Measurements from ENCODE around the gene HRH1.

DNA sequence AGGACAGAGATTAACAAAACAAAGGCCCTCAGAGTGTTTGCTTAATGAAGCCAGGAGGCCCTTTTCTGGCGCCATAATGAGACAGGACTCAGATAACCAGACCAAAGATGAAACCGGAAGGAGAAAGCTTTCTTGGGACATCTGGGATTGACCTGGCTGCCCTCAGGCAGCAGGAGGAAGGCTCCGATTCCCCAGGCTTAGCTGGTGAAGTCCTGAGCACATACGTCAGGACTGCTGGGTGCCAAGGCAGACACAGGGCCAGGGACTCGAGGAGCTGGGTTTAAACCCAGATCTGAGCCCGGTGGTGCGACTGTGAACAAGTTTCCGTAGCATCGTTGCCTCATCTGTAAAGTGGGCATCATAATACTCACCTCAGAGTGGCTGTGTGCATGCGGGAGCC, 36.7 kb upstream of the HRH1 start:
- TF ChIP-seq, protein P1, sequence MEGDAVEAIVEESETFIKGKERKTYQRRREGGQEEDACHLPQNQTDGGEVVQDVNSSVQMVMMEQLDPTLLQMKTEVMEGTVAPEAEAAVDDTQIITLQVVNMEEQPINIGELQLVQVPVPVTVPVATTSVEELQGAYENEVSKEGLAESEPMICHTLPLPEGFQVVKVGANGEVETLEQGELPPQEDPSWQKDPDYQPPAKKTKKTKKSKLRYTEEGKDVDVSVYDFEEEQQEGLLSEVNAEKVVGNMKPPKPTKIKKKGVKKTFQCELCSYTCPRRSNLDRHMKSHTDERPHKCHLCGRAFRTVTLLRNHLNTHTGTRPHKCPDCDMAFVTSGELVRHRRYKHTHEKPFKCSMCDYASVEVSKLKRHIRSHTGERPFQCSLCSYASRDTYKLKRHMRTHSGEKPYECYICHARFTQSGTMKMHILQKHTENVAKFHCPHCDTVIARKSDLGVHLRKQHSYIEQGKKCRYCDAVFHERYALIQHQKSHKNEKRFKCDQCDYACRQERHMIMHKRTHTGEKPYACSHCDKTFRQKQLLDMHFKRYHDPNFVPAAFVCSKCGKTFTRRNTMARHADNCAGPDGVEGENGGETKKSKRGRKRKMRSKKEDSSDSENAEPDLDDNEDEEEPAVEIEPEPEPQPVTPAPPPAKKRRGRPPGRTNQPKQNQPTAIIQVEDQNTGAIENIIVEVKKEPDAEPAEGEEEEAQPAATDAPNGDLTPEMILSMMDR (IDR thresholded peaks at IDR 0.05 in 4 of 5, conservative IDR thresholded peaks at IDR 0.05 in 1 of 5), result no peak
- TF ChIP-seq POLR2A (IDR thresholded peaks at IDR 0.05), result no peak
